ENCODE data around the gene NRG3. TPM values are rescaled to one million over a fixed set of nuclear protein-coding genes. Genes with fewer than 3 reads are reported as not detected.

The NRG3 gene
- total and polyA plus RNA-seq, 7 donors, result 0.03 to 0.10 TPM; not detected in 5

DNA sequence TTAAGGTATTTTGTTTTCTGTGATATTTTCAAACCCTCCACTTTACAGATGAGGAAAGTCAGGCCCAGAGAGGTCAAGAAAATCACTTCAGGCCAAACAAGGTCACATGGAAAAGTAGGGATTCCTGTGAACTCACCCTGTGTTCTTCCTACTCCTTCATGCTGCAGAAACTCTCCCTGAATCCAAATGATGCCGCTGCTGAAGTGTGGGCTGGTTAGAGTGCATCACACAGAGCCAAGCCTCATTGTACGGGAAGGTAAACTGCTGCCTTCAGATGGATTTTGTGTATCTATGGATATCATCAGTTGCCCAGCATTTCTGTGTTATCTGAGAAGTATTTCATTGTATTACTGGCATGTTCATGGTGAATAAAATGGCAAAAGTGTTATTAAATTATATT is 75.4 kb downstream of the NRG3 start:
- WGBS, 3 donors, result 77 to 89% (median 78%) methylated on average over 2 of the region's 2 CpGs
- Histone ChIP-seq H3K4me3 (no peak overlapping the region), H3K9me3 (no peaks in the 10 kb centered on the region), H3K27ac (no peak overlapping the region), H3K4me1 (no peaks in the 10 kb centered on the region), H3K27me3 (ENCODE audit: insufficient read depth in 3 of 3, low read length in 2 of 3) (no peaks in the 10 kb centered on the region), H3K36me3 (ENCODE audit: insufficient read depth in 1 of 2, low read depth in 1 of 2) (no peaks in the 10 kb centered on the region)
- ATAC-seq, result no peak
- intact Hi-C loops (cut with DNase I), result no loop called here
- TF ChIP-seq CTCF (IDR thresholded peaks at IDR 0.05), result no peak
- DNase-seq, result no peak

GRCh38 chr10:81953420-81953819 is 78.4 kb downstream of the NRG3 start:
- no peaks in the 10 kb centered on the region for H3K27me3 ChIP-seq (ENCODE audit: insufficient read depth in 3 of 3, low read length in 2 of 3)
- DNase-seq (no peak), ATAC-seq (no peak)
- no peak overlapping the region for H3K4me3 ChIP-seq
- no peaks in the 10 kb centered on the region for H3K4me1 ChIP-seq
- intact Hi-C loops (cut with DNase I), result no loop called here
- no peak for TF ChIP-seq CTCF (IDR thresholded peaks at IDR 0.05)
- H3K27ac ChIP-seq, result no peak overlapping the region
- H3K9me3 ChIP-seq, result no peaks in the 10 kb centered on the region
- no peaks in the 10 kb centered on the region for H3K36me3 ChIP-seq (ENCODE audit: insufficient read depth in 1 of 2, low read depth in 1 of 2)

GRCh38 chr10:81957976-81958375 is 83.0 kb downstream of the NRG3 start:
- Histone ChIP-seq H3K27ac (no peak overlapping the region), H3K9me3 (no peaks in the 10 kb centered on the region), H3K36me3 (ENCODE audit: insufficient read depth in 1 of 2, low read depth in 1 of 2) (no peaks in the 10 kb centered on the region), H3K27me3 (ENCODE audit: insufficient read depth in 3 of 3, low read length in 2 of 3) (no peaks in the 10 kb centered on the region), H3K4me1 (no peaks in the 10 kb centered on the region), H3K4me3 (no peak overlapping the region)
- no peak for TF ChIP-seq CTCF (IDR thresholded peaks at IDR 0.05)
- intact Hi-C loops (cut with DNase I), result no loop called here
- WGBS, 3 donors, result 43 to 49% (median 46%) methylated on average over 2 of the region's 2 CpGs
- ATAC-seq (no peak), DNase-seq (no peak)

DNA sequence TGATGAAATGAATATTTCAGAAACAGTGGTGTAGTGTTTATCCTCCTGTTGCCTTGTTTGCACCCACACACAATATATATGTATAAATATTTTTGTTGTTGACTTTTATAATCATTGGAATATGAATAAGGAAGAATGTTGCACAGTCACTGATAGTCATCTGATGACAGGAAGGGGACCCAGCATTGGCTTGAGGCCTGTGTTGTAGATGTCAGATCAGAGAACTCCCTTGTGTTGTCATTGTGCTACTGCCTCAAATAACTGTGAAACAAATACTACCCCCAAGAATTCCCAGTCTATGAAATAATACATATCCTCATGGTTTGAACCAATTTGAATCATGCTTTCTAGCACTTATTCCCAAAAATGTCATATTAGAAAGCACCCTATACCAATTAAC is 84.0 kb downstream of the NRG3 start:
- H3K27me3 ChIP-seq (ENCODE audit: insufficient read depth in 3 of 3, low read length in 2 of 3), result no peaks in the 10 kb centered on the region
- DNase-seq (no peak), ATAC-seq (no peak)
- no peak for TF ChIP-seq CTCF (IDR thresholded peaks at IDR 0.05)
- intact Hi-C loops (cut with DNase I), result no loop called here
- H3K9me3 ChIP-seq, result no peaks in the 10 kb centered on the region
- H3K27ac ChIP-seq, result no peak overlapping the region
- H3K4me1 ChIP-seq, result no peaks in the 10 kb centered on the region
- H3K4me3 ChIP-seq, result no peak overlapping the region
- no peaks in the 10 kb centered on the region for H3K36me3 ChIP-seq (ENCODE audit: insufficient read depth in 1 of 2, low read depth in 1 of 2)

DNA sequence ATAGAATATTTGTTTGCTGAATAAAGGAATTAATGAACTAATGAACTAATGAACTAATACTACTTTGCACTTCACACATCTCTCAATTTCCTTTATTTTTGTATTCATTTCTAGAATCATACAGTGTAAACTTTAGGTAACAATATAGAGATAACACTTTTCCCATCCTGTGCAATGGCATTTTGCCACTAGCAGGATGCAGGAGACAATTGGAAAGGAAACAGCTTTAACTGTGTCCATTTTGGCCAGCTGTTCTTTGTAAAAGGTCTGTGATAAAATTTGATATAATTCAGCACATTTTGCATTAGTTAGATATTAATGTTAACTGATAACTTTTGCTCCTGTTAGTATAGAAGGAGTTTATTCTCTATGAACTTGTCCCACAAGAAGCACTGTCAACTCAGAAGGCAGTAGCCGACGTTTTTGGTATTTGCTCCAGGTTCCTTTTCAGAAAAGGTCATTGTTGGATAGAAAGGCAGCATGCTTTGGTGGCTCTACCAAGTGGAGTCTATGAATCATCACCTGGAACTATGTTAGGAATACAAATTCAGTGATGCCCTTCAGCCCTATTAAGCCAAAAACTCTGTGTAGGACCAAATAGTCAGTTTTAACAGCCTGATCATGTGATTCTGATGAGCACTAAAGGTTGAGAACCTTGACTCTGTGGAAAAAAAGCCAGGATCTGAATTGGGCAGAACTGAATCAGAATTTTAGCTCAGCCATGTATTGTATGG is 86.6 kb downstream of the NRG3 start:
- no peak overlapping the region for H3K27ac ChIP-seq
- no peak overlapping the region for H3K4me3 ChIP-seq
- intact Hi-C loops (cut with DNase I), result no loop called here
- no peak for TF ChIP-seq CTCF (IDR thresholded peaks at IDR 0.05)
- H3K4me1 ChIP-seq, result no peaks in the 10 kb centered on the region
- DNase-seq (no peak), ATAC-seq (no peak)
- H3K9me3 ChIP-seq, result no peaks in the 10 kb centered on the region
- no peaks in the 10 kb centered on the region for H3K36me3 ChIP-seq (ENCODE audit: insufficient read depth in 1 of 2, low read depth in 1 of 2)
- H3K27me3 ChIP-seq (ENCODE audit: insufficient read depth in 3 of 3, low read length in 2 of 3), result no peaks in the 10 kb centered on the region
- WGBS, 3 donors, result 61 to 71% (median 70%) methylated on average over 2 of the region's 2 CpGs
